ENCODE results near the gene WNT7B. TPM values are rescaled to one million over a fixed set of nuclear protein-coding genes. Genes with fewer than 3 reads are reported as not detected.

The WNT7B gene
- polyA plus RNA-seq, 1 experiment = not detected

DNA sequence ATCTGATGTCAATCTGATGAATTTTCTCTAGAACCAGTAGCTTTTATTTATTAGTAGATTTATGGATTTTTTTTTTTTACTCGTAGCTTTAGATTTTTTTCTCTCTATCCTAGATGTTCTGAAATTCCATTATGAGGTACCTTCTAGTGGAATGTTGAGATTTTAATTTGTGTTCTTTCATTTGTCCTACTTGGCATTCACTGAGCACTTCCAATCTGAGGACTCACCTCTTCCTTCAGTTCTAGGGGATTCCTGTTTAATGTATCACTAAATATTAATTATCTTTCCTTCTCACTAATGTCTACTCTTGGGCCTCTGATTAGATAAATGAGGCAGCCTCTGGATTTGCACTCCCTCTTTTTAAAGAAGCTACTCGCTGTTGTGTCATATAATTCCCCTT, 40.2 kb upstream of the WNT7B start:
- TF ChIP-seq, protein P1, sequence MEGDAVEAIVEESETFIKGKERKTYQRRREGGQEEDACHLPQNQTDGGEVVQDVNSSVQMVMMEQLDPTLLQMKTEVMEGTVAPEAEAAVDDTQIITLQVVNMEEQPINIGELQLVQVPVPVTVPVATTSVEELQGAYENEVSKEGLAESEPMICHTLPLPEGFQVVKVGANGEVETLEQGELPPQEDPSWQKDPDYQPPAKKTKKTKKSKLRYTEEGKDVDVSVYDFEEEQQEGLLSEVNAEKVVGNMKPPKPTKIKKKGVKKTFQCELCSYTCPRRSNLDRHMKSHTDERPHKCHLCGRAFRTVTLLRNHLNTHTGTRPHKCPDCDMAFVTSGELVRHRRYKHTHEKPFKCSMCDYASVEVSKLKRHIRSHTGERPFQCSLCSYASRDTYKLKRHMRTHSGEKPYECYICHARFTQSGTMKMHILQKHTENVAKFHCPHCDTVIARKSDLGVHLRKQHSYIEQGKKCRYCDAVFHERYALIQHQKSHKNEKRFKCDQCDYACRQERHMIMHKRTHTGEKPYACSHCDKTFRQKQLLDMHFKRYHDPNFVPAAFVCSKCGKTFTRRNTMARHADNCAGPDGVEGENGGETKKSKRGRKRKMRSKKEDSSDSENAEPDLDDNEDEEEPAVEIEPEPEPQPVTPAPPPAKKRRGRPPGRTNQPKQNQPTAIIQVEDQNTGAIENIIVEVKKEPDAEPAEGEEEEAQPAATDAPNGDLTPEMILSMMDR (IDR thresholded peaks at IDR 0.05; ENCODE audit: insufficient read depth, low read depth, low read length) = no peak
- ChIA-PET CTCF (interaction anchor here (0.7 to 3.2 kb wide), 5 partner anchors 10 to 100 kb away, joined by 3 to 19 read pairs (median 4); no protein-coding TSS in a partner anchor), POLR2A (interaction anchor here (0.6 kb wide), 1 partner anchor 39 kb away, joined by 16 read pairs; no protein-coding TSS in a partner anchor)
- H3K27me3 ChIP-seq (ENCODE audit: control insufficient read depth, insufficient read depth, low read length) = no peaks in the 10 kb centered on the region
- no peak overlapping the region for H3K4me3 ChIP-seq (ENCODE audit: low read depth, low read length)
- no peaks in the 10 kb centered on the region for H3K36me3 ChIP-seq (ENCODE audit: control insufficient read depth, insufficient read depth, low read length)
- DNase-seq (ENCODE audit: low read depth) = no peak

GRCh38 chr22:46013460-46014416, 36.8 kb upstream of the WNT7B start:
- CTCF ChIA-PET = interaction anchor here (0.7 to 3.0 kb wide), 29 partner anchors 8 to 108 kb away, joined by 3 to 17 read pairs (median 6); no protein-coding TSS in a partner anchor
- Histone ChIP-seq H3K27me3 (ENCODE audit: control insufficient read depth, insufficient read depth, low read length) (no peaks in the 10 kb centered on the region), H3K36me3 (ENCODE audit: control insufficient read depth, insufficient read depth, low read length) (no peaks in the 10 kb centered on the region), H3K4me3 (ENCODE audit: low read depth, low read length) (peak overlapping the region; percentile 47)
- DNase-seq (ENCODE audit: low read depth) = peak; percentile 80
- POLR2A ChIA-PET = no interaction called here
- TF ChIP-seq, protein P1 (IDR thresholded peaks at IDR 0.05; ENCODE audit: insufficient read depth, low read depth, low read length) = peak; percentile 81

- Histone ChIP-seq H3K4me3 (ENCODE audit: low read depth, low read length) (no peak overlapping the region), H3K36me3 (ENCODE audit: control insufficient read depth, insufficient read depth, low read length) (no peaks in the 10 kb centered on the region), H3K27me3 (ENCODE audit: control insufficient read depth, insufficient read depth, low read length) (no peaks in the 10 kb centered on the region)
- DNase-seq (ENCODE audit: low read depth) = no peak
- TF ChIP-seq, protein P1 (IDR thresholded peaks at IDR 0.05; ENCODE audit: insufficient read depth, low read depth, low read length) = no peak
- CTCF ChIA-PET = interaction anchor here (0.7 to 3.0 kb wide), 23 partner anchors 9 to 104 kb away, joined by 3 to 17 read pairs (median 7); no protein-coding TSS in a partner anchor
- POLR2A ChIA-PET = interaction anchor here (0.6 to 1.0 kb wide), 2 partner anchors 42 to 44 kb away, joined by 3 to 5 read pairs; no protein-coding TSS in a partner anchor
Observed at GRCh38 chr22:46012881-46013281, 35.9 kb upstream of the WNT7B start.

GRCh38 chr22:46012182-46012880, 35.4 kb upstream of the WNT7B start:
- no peaks in the 10 kb centered on the region for H3K36me3 ChIP-seq (ENCODE audit: control insufficient read depth, insufficient read depth, low read length)
- ChIA-PET POLR2A (interaction anchor here (0.6 to 1.0 kb wide), 2 partner anchors 42 to 45 kb away, joined by 3 to 5 read pairs; no protein-coding TSS in a partner anchor), CTCF (interaction anchor here (0.7 to 3.0 kb wide), 17 partner anchors 9 to 104 kb away, joined by 3 to 17 read pairs (median 7); no protein-coding TSS in a partner anchor)
- no peak for DNase-seq (ENCODE audit: low read depth)
- H3K27me3 ChIP-seq (ENCODE audit: control insufficient read depth, insufficient read depth, low read length) = no peaks in the 10 kb centered on the region
- TF ChIP-seq, protein P1 (IDR thresholded peaks at IDR 0.05; ENCODE audit: insufficient read depth, low read depth, low read length) = no peak
- H3K4me3 ChIP-seq (ENCODE audit: low read depth, low read length) = no peak overlapping the region
